ENCODE measurements around the gene FOSL1.

GRCh38 chr11:65917077-65917433, 16.9 kb upstream of the FOSL1 start:
- TF ChIP-seq CTCF (IDR thresholded peaks at IDR 0.05; ENCODE audit: low read length), result no peak
- TF ChIP-seq EZH2 (IDR thresholded peaks at IDR 0.05; ENCODE audit: borderline replicate concordance, low read length), result no peak
